Measurements from ENCODE around the gene PSMC4.
"Not testable (repeated sequence)": the region's sequence is repeated elsewhere in the genome, so short reads cannot be mapped to it uniquely, and the experiment has no call there.

PSMC4 gene

DNA sequence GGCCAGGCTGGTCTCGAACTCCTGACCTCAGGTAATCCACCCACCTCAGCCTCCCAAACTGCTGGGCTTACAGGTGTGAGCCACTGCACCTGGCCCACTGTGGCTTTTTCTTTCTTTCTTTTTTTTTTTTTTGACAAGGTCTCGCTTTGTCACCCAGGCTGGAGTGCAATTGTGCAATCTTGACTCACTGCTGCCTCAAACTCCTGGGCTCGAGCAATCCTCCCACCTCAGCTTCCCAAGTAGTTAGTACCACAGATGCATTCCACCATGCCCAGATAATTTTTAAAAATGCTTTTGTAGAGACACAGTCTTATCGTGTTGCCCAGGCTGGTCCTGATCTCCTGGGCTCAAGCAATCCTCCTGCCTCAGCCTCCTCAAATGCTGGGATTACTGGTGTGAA lies 24.4 kb upstream of the PSMC4 start:
- no peaks in the 10 kb centered on the region for H3K4me1 ChIP-seq (ENCODE audit: control insufficient read depth, insufficient read depth, low read length)
- H3K9me3 ChIP-seq (ENCODE audit: control insufficient read depth in 2 of 2, low read length in 2 of 2): no peaks in the 10 kb centered on the region
- no peak overlapping the region for H3K27ac ChIP-seq (ENCODE audit: low read length)
- H3K4me3 ChIP-seq (ENCODE audit: low read length in 2 of 2): no peak overlapping the region
- H3K9ac ChIP-seq (ENCODE audit: low read length in 2 of 2): no peak overlapping the region
- no peaks in the 10 kb centered on the region for H3K36me3 ChIP-seq (ENCODE audit: control insufficient read depth in 2 of 2, insufficient read depth in 2 of 2, low read length in 2 of 2)
- no peaks in the 10 kb centered on the region for H3K27me3 ChIP-seq (ENCODE audit: control insufficient read depth in 1 of 2, insufficient read depth in 2 of 2, low read length in 2 of 2)

DNA sequence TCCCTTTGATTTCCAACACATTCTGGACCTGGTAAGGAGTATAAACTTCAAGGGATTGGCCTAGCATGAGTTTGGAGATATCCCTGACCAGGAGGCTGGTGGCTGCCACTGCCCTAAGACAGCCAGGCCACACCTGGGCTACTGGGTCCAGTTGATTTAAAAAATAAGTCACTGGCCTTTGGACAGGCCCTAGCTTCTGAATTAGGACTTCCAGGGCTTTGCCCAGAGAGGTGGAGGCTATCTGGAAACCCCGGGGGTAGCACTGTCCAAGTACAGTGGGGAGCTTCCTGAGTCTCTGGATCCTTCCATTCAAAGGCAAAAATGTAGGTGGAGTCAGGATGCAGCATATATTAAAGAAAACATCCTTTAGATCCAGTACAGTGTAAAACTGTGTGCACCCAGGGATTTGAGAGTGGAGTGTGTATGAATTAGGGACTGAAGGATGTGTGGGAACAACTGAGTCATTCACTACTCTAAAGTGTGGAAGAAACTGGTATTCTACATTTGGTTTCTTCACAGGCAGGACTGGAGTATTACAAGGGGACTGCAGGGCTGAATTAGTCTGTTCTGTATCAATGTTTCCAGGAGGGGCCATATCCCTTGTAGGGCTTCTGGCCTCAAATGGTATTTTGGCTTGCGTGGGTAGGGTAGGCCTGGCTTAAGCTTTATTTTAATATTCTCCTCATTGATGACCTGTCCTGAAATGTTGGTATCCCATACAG lies 21.8 kb upstream of the PSMC4 start:
- Histone ChIP-seq H3K4me3 (ENCODE audit: low read length in 2 of 2) (no peak overlapping the region), H3K9me3 (ENCODE audit: control insufficient read depth in 2 of 2, low read length in 2 of 2) (no peaks in the 10 kb centered on the region), H3K27ac (ENCODE audit: low read length) (no peak overlapping the region), H3K36me3 (ENCODE audit: control insufficient read depth in 2 of 2, insufficient read depth in 2 of 2, low read length in 2 of 2) (no peaks in the 10 kb centered on the region), H3K27me3 (ENCODE audit: control insufficient read depth in 1 of 2, insufficient read depth in 2 of 2, low read length in 2 of 2) (no peaks in the 10 kb centered on the region), H3K4me1 (ENCODE audit: control insufficient read depth, insufficient read depth, low read length) (no peaks in the 10 kb centered on the region), H3K9ac (ENCODE audit: low read length in 2 of 2) (no peak overlapping the region)

DNA sequence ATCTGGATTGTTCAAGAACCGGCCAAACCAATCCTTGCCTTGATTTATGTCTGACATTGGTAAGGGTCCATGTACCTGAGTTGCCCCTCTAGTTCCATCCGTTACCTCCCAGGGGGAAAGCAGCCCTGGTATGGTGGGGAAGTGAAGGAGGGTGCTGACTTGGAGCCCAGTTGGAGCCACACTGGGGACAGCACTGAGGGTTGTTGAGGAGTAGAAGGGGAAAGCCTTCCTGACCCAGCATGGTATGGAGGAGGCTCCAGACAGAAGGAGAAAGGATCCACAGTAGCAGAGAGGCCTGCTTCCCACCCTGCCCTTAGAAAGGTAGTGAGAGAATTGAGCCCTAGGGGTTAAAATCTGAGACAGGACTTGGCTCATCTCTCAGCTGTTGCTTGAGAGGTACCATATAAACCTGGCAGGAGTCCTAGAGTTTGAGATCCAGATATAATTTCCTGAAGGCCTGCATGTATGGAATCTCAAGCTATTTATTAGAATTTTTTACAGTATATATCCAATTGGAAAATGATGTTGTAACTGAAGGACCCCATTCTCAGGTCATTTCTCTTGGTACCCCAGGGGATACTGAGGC lies 19.8 kb upstream of the PSMC4 start:
- no peaks in the 10 kb centered on the region for H3K4me1 ChIP-seq (ENCODE audit: control insufficient read depth, insufficient read depth, low read length)
- no peaks in the 10 kb centered on the region for H3K27me3 ChIP-seq (ENCODE audit: control insufficient read depth in 1 of 2, insufficient read depth in 2 of 2, low read length in 2 of 2)
- H3K9ac ChIP-seq (ENCODE audit: low read length in 2 of 2): no peak overlapping the region
- H3K4me3 ChIP-seq (ENCODE audit: low read length in 2 of 2): no peak overlapping the region
- no peaks in the 10 kb centered on the region for H3K9me3 ChIP-seq (ENCODE audit: control insufficient read depth in 2 of 2, low read length in 2 of 2)
- H3K27ac ChIP-seq (ENCODE audit: low read length): no peak overlapping the region
- no peaks in the 10 kb centered on the region for H3K36me3 ChIP-seq (ENCODE audit: control insufficient read depth in 2 of 2, insufficient read depth in 2 of 2, low read length in 2 of 2)

DNA sequence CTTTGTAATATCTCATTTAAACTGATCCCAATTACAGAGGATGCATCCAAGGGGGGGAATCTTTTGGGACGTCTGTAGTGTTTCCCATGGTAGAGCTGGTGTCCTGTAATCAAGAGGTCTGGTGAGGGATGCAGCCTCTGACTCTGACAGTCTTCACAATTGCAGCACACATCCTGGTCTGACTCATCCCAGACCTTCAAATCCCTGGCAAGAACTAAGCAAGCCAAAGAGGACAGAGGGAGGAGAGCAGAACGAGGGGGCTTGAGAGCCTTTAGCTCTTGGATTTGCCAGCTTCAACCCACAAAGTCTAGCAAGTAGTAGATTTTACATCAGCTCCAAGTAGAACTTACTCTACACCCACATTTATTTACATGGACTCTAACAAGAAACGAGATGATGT lies 19.3 kb upstream of the PSMC4 start:
- H3K27me3 ChIP-seq (ENCODE audit: control insufficient read depth in 1 of 2, insufficient read depth in 2 of 2, low read length in 2 of 2): no peaks in the 10 kb centered on the region
- H3K27ac ChIP-seq (ENCODE audit: low read length): no peak overlapping the region
- H3K9me3 ChIP-seq (ENCODE audit: control insufficient read depth in 2 of 2, low read length in 2 of 2): no peaks in the 10 kb centered on the region
- H3K36me3 ChIP-seq (ENCODE audit: control insufficient read depth in 2 of 2, insufficient read depth in 2 of 2, low read length in 2 of 2): no peaks in the 10 kb centered on the region
- H3K4me3 ChIP-seq (ENCODE audit: low read length in 2 of 2): no peak overlapping the region
- H3K4me1 ChIP-seq (ENCODE audit: control insufficient read depth, insufficient read depth, low read length): no peaks in the 10 kb centered on the region
- no peak overlapping the region for H3K9ac ChIP-seq (ENCODE audit: low read length in 2 of 2)

DNA sequence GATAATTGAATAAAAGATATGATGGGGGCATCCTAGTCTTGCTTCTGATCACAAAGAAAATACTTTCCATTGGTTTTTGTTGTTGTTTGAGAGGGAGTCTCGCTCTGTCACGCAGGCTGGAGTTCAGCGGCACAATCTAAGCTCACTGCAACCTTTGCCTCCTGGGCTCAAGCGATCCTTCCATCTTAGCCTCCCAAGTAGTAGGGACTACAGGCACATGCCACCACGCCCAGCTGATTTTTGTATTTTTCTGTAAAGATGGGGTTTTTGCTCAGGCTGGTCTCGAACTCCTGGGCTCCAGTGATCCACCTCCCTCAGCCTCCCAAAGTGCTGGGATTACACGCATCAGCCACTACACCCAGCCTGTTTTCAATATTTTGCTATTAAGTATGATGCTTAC lies 17.1 kb upstream of the PSMC4 start:
- H3K36me3 ChIP-seq (ENCODE audit: control insufficient read depth in 2 of 2, insufficient read depth in 2 of 2, low read length in 2 of 2): no peaks in the 10 kb centered on the region
- no peaks in the 10 kb centered on the region for H3K9me3 ChIP-seq (ENCODE audit: control insufficient read depth in 2 of 2, low read length in 2 of 2)
- no peak overlapping the region for H3K9ac ChIP-seq (ENCODE audit: low read length in 2 of 2)
- H3K4me1 ChIP-seq (ENCODE audit: control insufficient read depth, insufficient read depth, low read length): no peaks in the 10 kb centered on the region
- H3K27ac ChIP-seq (ENCODE audit: low read length): no peak overlapping the region
- H3K4me3 ChIP-seq (ENCODE audit: low read length in 2 of 2): no peak overlapping the region
- H3K27me3 ChIP-seq (ENCODE audit: control insufficient read depth in 1 of 2, insufficient read depth in 2 of 2, low read length in 2 of 2): no peaks in the 10 kb centered on the region

DNA sequence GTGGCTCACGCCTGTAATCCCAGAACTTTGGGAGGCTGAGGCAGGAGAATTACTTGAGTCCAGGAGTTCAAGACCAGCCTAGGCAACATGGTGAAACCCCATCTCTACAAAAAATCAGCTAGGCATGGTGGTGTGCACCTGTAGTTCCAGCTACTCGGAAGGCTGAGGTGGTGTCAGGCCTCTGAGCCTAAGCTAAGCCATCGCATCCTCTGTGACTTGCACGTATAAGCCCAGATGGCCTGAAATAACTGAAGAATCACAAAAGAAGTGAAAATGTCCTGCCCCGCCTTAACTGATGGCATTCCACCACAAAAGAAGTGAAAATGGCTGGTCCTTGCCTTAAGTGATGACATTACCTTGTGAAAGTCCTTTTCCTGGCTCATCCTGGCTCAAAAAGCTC lies 13.1 kb upstream of the PSMC4 start:
- not testable (repeated sequence) for H3K36me3 ChIP-seq (ENCODE audit: control insufficient read depth in 2 of 2, insufficient read depth in 2 of 2, low read length in 2 of 2); H3K27me3 ChIP-seq (ENCODE audit: control insufficient read depth in 1 of 2, insufficient read depth in 2 of 2, low read length in 2 of 2); H3K9ac ChIP-seq (ENCODE audit: low read length in 2 of 2); H3K4me3 ChIP-seq (ENCODE audit: low read length in 2 of 2); H3K4me1 ChIP-seq (ENCODE audit: control insufficient read depth, insufficient read depth, low read length); H3K9me3 ChIP-seq (ENCODE audit: control insufficient read depth in 2 of 2, low read length in 2 of 2); H3K27ac ChIP-seq (ENCODE audit: low read length)

DNA sequence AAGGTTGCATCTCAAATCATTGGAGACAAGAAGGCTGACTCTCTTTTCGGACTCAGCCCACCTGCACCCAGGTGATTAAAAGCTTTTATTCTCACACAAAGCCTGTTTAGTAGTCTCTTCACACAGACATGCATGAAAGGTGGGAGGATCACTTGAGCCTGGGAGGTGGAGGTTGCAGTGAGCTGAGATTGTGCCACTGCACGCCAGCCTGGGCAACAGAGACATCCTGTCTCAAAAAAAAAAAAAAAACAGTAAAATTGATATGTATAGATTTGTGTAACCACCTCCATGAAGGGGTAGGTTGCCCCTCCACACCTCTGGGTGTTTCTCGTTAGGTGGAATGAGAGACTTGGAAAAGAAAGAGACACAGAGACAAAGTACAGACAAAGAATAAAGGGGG lies 12.0 kb upstream of the PSMC4 start:
- H3K36me3 ChIP-seq (ENCODE audit: control insufficient read depth in 2 of 2, insufficient read depth in 2 of 2, low read length in 2 of 2); H3K27ac ChIP-seq (ENCODE audit: low read length); H3K4me3 ChIP-seq (ENCODE audit: low read length in 2 of 2); H3K9ac ChIP-seq (ENCODE audit: low read length in 2 of 2); H3K4me1 ChIP-seq (ENCODE audit: control insufficient read depth, insufficient read depth, low read length); H3K27me3 ChIP-seq (ENCODE audit: control insufficient read depth in 1 of 2, insufficient read depth in 2 of 2, low read length in 2 of 2); H3K9me3 ChIP-seq (ENCODE audit: control insufficient read depth in 2 of 2, low read length in 2 of 2): not testable (repeated sequence)

DNA sequence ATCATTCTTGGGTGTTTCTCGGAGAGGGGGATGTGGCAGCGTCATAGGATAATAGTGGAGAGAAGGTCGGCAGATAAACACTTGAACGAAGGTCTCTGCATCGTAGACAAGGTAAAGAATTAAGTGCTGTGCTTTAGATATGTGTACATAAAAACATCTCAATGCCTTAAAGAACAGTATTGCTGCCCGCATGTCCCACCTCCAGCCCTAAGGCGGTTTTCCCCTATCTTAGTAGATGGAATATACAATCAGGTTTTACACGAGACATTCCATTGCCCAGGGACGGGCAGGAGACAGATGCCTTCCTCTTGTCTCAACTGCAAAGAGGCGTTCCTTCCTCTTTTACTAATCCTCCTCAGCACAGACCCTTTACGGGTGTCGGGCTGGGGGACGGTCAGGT lies 11.6 kb upstream of the PSMC4 start:
- H3K4me3 ChIP-seq (ENCODE audit: low read length in 2 of 2); H3K27me3 ChIP-seq (ENCODE audit: control insufficient read depth in 1 of 2, insufficient read depth in 2 of 2, low read length in 2 of 2); H3K27ac ChIP-seq (ENCODE audit: low read length); H3K9ac ChIP-seq (ENCODE audit: low read length in 2 of 2); H3K9me3 ChIP-seq (ENCODE audit: control insufficient read depth in 2 of 2, low read length in 2 of 2); H3K36me3 ChIP-seq (ENCODE audit: control insufficient read depth in 2 of 2, insufficient read depth in 2 of 2, low read length in 2 of 2); H3K4me1 ChIP-seq (ENCODE audit: control insufficient read depth, insufficient read depth, low read length): not testable (repeated sequence)

- Histone ChIP-seq H3K4me3 (ENCODE audit: low read length in 2 of 2) (no peak overlapping the region), H3K27me3 (ENCODE audit: control insufficient read depth in 1 of 2, insufficient read depth in 2 of 2, low read length in 2 of 2) (no peaks in the 10 kb centered on the region), H3K9me3 (ENCODE audit: control insufficient read depth in 2 of 2, low read length in 2 of 2) (no peaks in the 10 kb centered on the region), H3K9ac (ENCODE audit: low read length in 2 of 2) (no peak overlapping the region), H3K36me3 (ENCODE audit: control insufficient read depth in 2 of 2, insufficient read depth in 2 of 2, low read length in 2 of 2) (no peaks in the 10 kb centered on the region), H3K4me1 (ENCODE audit: control insufficient read depth, insufficient read depth, low read length) (no peaks in the 10 kb centered on the region), H3K27ac (ENCODE audit: low read length) (no peak overlapping the region)
These were observed 7.1 kb upstream of the PSMC4 start for GRCh38 chr19:39963898-39964297.

DNA sequence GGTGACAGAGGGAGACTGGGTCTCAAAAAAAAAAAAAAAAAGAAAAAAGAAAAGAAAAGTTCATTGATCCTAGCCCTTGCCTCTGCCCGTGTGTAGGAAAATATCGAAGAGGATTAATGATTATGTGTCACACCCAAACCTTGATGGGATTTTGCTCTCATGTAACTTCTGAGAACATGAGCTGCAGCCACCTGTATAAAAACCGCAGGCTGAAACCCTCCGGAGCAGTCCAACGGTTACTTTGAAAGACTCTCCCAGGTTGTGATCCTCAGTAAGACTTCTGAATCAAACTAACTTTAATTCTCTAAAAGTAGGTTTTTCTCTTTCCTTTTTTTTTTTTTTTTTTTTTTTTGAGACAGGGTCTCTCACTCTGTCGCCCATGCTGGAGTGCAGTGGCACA lies 4.3 kb upstream of the PSMC4 start:
- H3K4me3 ChIP-seq (ENCODE audit: low read length in 2 of 2): no peak overlapping the region
- H3K27ac ChIP-seq (ENCODE audit: low read length): no peak overlapping the region
- H3K27me3 ChIP-seq (ENCODE audit: control insufficient read depth in 1 of 2, insufficient read depth in 2 of 2, low read length in 2 of 2): no peaks in the 10 kb centered on the region
- no peak overlapping the region for H3K9ac ChIP-seq (ENCODE audit: low read length in 2 of 2)
- H3K4me1 ChIP-seq (ENCODE audit: control insufficient read depth, insufficient read depth, low read length): peaks cover 12% of the 10 kb centered on the region
- H3K9me3 ChIP-seq (ENCODE audit: control insufficient read depth in 2 of 2, low read length in 2 of 2): no peaks in the 10 kb centered on the region
- H3K36me3 ChIP-seq (ENCODE audit: control insufficient read depth in 2 of 2, insufficient read depth in 2 of 2, low read length in 2 of 2): no peaks in the 10 kb centered on the region

- Histone ChIP-seq H3K4me3 (ENCODE audit: low read length in 2 of 2) (no peak overlapping the region), H3K9me3 (ENCODE audit: control insufficient read depth in 2 of 2, low read length in 2 of 2) (no peaks in the 10 kb centered on the region), H3K36me3 (ENCODE audit: control insufficient read depth in 2 of 2, insufficient read depth in 2 of 2, low read length in 2 of 2) (peaks cover 0 to 3% of the 10 kb centered on the region in 2 donors), H3K9ac (ENCODE audit: low read length in 2 of 2) (no peak overlapping the region), H3K27me3 (ENCODE audit: control insufficient read depth in 1 of 2, insufficient read depth in 2 of 2, low read length in 2 of 2) (no peaks in the 10 kb centered on the region), H3K4me1 (ENCODE audit: control insufficient read depth, insufficient read depth, low read length) (peaks cover 19% of the 10 kb centered on the region), H3K27ac (ENCODE audit: low read length) (no peak overlapping the region)
These were observed 3.4 kb upstream of the PSMC4 start for GRCh38 chr19:39967561-39967960.
